GM12872 (cell line): ENCODE results near the gene PLS3.

Experiments used
- TF ChIP-seq, protein P1 (sequence below): IDR thresholded peaks from 3 replicates; pipeline ENCODE4 v1.5.1; 2011; ENCODE audit warnings: low read depth, mild to moderate bottlenecking, low read length, moderate library complexity; ENCODE audit not compliant: insufficient read depth

Gene PLS3

GRCh38 chrX:115622534-115622933, 61.6 kb downstream of the PLS3 start:
- TF ChIP-seq, protein P1, sequence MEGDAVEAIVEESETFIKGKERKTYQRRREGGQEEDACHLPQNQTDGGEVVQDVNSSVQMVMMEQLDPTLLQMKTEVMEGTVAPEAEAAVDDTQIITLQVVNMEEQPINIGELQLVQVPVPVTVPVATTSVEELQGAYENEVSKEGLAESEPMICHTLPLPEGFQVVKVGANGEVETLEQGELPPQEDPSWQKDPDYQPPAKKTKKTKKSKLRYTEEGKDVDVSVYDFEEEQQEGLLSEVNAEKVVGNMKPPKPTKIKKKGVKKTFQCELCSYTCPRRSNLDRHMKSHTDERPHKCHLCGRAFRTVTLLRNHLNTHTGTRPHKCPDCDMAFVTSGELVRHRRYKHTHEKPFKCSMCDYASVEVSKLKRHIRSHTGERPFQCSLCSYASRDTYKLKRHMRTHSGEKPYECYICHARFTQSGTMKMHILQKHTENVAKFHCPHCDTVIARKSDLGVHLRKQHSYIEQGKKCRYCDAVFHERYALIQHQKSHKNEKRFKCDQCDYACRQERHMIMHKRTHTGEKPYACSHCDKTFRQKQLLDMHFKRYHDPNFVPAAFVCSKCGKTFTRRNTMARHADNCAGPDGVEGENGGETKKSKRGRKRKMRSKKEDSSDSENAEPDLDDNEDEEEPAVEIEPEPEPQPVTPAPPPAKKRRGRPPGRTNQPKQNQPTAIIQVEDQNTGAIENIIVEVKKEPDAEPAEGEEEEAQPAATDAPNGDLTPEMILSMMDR = no peak

GRCh38 chrX:115624916-115625315, 63.9 kb downstream of the PLS3 start:
- TF ChIP-seq, protein P1 = no peak

GRCh38 chrX:115625572-115626301, 64.8 kb downstream of the PLS3 start:
- TF ChIP-seq, protein P1 = no peak

GRCh38 chrX:115630204-115630603, 69.2 kb downstream of the PLS3 start:
- TF ChIP-seq, protein P1 = no peak

GRCh38 chrX:115632455-115632854, 71.5 kb downstream of the PLS3 start:
- TF ChIP-seq, protein P1 = no peak

DNA sequence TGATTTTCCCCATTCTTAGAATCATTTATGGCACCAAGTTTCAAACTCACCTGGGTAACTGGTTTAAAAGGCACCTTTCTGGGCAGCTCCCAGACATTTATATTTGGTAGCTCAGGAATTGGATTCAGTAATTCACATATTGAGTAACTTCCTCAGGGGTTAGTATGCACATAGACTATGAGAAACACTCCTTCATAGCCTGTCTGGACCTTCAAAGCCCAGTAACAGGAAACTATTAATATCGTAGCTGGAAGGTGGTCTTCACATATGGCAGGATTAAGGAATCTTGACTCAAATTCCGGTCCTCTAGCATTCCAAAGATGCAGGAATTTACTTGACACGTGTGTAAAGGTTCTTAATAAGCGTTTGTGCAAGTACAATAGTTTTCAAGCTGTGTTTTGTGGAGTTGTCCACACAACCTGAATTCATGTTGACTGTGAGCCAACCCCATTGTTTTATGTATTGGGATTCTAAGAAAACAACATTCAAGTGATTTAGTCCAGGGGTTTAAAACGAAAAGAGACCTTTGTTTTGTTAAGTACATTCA, 78.4 kb downstream of the PLS3 start:
- TF ChIP-seq, protein P1 = no peak

- TF ChIP-seq, protein P1 = no peak
Measured at GRCh38 chrX:115642311-115642710, 81.3 kb downstream of the PLS3 start.
